Amygdala (tissue), 56 donors: ENCODE results near the gene BHLHE23.

Experiments
- DNase-seq, 56 donors: peaks; one replicate each; lab custom pipeline; 2025; lab: John Stamatoyannopoulos, UW

The BHLHE23 gene

GRCh38 chr20:63006540-63007359 is at the start of gene BHLHE23:
BHLHE23 (minus strand) TSS chr20:63006964; CDS start chr20:63006774, 190 bp downstream.
- DNase-seq = peak in 1 of 56 donors; percentile 2

GRCh38 chr20:63055575-63056235 is 48.9 kb upstream of the BHLHE23 start:
- peak in 1 of 56 donors; percentile 25 for DNase-seq

- no peak for DNase-seq
Measured at GRCh38 chr20:63054681-63055240, 48.0 kb upstream of the BHLHE23 start.

- no peak for DNase-seq
Measured at GRCh38 chr20:63054103-63054474, 47.3 kb upstream of the BHLHE23 start.

GRCh38 chr20:63053432-63054102 is 46.8 kb upstream of the BHLHE23 start:
- no peak for DNase-seq

- DNase-seq = no peak
Measured at GRCh38 chr20:63052571-63053431, 46.0 kb upstream of the BHLHE23 start.

- DNase-seq = no peak
Measured at GRCh38 chr20:63051911-63052310, 45.1 kb upstream of the BHLHE23 start.

GRCh38 chr20:63051186-63051860 is 44.6 kb upstream of the BHLHE23 start:
- DNase-seq = no peak

- DNase-seq = no peak
Measured at GRCh38 chr20:63050406-63050805, 43.6 kb upstream of the BHLHE23 start.

GRCh38 chr20:63049561-63050221 is 42.9 kb upstream of the BHLHE23 start:
- DNase-seq = no peak

- no peak for DNase-seq
Measured at GRCh38 chr20:63049191-63049518, 42.4 kb upstream of the BHLHE23 start.

GRCh38 chr20:63048516-63049190 is 41.9 kb upstream of the BHLHE23 start:
- no peak for DNase-seq

GRCh38 chr20:63047946-63048345 is 41.2 kb upstream of the BHLHE23 start:
- no peak for DNase-seq

GRCh38 chr20:63047267-63047666 is 40.5 kb upstream of the BHLHE23 start:
- DNase-seq = no peak

GRCh38 chr20:63046841-63047240 is 40.1 kb upstream of the BHLHE23 start:
- DNase-seq = no peak

GRCh38 chr20:63045991-63046390 is 39.2 kb upstream of the BHLHE23 start:
- no peak for DNase-seq

GRCh38 chr20:63045401-63045800 is 38.6 kb upstream of the BHLHE23 start:
- DNase-seq = no peak

- no peak for DNase-seq
Measured at GRCh38 chr20:63044605-63045004, 37.8 kb upstream of the BHLHE23 start.

GRCh38 chr20:63044204-63044600 is 37.4 kb upstream of the BHLHE23 start:
- no peak for DNase-seq
